H54 (cell line): Measurements from ENCODE around the gene PLGRKT.
A peak's percentile ranks its signal among the peaks of the same experiment; 100 is the strongest.
"Not testable (repeated sequence)": the region's sequence is repeated elsewhere in the genome, so short reads cannot be mapped to it uniquely, and the experiment has no call there.

Source experiments
- DNase-seq: peaks from one replicate; pipeline ENCODE4 v3.0.0; 2011; ENCODE audit warnings: low spot score, mixed read lengths; ENCODE audit not compliant: insufficient read length
- FAIRE-seq: peaks from 3 replicates; lab custom pipeline; 2011; peaks lifted over from hg19 to GRCh38; lab: Jason Lieb, UNC
- POLR2A ChIP-seq: IDR thresholded peaks from 2 replicates; pipeline ENCODE4 v1.6.1; 2011; ENCODE audit warnings: low read depth, mild to moderate bottlenecking, low read length

PLGRKT gene

DNA sequence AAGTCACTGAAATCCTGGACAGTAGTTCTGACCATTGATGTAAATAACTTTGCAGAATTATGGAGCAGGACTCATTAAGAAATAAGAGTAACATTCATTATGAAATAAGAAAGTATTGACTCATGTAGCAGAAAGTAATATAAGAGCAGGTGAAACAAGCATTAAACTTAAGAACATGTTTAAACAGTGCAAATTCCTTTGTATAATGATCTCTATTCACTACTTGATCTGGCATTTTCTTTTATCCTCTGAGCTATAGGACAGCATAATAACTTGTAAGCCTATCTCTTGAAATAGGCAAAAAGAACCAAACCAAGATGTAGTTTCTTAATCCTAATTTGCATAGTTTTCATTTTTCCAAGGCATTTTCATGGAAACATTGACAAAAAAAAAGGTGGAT is 42.3 kb downstream of the PLGRKT start:
- DNase-seq (no peak), FAIRE-seq (no peak)
- no peak for TF ChIP-seq POLR2A

DNA sequence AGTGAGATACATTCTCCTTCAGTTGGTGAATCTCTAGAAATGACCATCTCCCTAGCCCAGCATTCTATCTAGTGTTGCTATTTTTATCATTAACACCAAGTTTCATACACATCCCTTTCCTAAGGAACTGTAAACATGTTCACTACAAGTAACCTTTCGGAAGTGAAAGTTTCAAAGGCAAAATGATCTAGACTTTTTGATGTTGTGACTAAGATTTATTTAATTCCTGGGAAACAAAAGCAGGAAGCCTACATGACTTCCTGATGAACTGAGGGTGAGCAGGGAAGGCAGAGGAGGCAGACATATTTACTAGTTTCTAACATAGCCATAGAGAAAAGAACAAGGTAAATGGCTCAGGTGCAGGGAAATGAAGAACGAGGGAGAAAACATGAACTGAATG is 43.7 kb downstream of the PLGRKT start:
- DNase-seq: not testable (repeated sequence)
- peak; percentile 15 for FAIRE-seq

DNA sequence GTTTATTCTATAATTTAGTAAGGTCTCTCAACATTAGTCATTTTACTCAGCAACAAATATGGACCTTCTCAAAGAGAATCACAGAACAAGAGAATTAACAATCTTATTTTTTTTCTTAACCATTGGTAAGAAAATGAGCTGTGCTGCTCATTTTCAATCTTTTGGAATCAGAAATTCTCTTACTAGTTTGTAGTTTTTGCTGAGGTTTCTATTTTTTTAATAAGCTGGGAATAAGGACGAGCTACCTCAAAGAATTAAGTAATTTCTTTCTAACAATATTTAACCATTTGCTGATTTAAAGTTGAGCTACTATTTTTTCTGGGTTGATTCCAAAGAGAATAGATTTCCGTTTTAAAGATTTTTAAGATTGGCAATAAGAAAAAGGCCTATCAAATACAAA is 44.2 kb downstream of the PLGRKT start:
- DNase-seq (no peak), FAIRE-seq (no peak)
- no peak for TF ChIP-seq POLR2A

DNA sequence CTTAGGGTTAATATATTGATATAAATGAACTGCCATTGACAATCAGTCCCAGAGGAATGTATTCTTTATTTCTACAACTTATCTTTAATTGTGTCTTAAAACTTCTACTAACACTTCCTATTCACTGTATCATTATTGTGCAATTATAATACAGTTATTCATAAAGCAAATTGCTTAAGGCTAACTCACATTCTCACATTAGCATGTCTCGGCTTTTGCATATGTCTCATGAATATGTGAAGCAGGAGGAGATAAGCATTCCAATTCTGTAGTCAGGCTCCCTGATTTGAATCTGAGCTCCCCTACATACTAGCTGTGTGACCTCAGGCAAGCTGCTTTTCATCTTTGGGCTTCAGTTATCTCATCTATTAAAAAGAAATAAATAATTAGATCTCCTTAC is 45.4 kb downstream of the PLGRKT start:
- no peak for TF ChIP-seq POLR2A
- FAIRE-seq (no peak), DNase-seq (no peak)

DNA sequence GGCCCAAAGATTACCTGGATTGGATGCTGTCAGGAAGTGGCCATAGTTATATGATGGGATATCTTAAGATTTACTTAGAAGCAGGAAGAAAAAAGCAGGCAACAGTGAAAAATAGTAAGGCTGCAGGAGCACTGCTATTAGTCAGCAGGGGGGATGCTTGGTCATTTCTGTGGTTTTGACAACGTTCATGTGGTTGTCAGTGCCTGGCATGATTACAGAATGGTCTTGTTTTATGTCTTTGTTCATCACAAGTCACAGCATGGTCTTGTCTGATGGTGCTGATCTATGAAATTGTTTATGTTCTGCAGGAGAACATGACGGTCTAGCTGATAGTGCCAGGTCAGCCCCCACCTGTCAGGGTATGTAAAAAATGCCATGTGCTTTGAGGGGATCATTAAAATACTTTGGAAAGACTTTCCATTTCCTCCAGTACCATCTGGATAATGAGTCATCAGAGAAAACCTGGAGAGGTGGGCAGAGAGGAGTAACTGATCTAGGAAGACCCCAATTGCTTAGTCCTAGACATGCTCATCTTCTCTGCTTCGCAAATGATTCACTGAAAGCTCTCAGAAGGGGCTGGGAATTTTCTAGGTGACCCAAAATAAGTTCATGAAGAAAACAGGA is 48.5 kb downstream of the PLGRKT start:
- FAIRE-seq (peak; percentile 98), DNase-seq (peak; percentile 33)
- TF ChIP-seq POLR2A: no peak

DNA sequence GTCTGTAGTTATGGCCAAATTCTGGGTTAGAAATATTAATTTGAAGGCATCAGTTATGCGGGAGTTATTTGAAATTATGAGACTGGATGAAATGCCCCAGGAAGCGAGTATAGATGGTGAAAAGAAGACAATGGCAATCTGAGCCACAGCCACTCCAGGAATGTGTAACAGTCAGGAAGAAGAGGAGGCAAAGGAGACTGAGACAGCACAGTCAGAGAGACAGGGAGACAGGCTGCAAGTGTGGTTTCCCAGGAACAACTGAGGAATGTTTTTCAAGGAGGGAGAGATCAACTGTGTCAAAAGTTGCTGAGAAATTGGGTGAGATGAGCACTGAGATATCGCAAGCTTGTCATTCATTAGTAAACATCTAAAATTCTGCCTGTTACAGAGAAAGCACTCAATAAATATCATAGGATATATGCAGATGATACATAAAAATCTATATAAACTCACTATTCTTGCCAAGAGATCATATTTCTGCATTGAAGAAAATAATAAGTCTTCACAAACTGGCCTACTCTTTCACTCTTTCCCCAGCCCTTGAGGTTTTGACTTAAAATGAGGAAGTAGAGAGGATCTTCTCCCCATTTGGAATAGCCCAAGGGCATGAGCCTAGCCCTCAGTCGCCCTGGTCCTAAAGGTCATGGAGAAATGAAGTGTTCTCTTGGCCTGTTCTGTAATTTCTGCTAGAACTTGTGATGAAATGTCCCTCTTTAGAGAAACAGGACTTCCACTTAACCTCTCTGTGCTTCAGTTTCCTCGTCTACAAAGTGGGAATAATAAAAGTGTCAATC is 49.5 kb downstream of the PLGRKT start:
- no peak for TF ChIP-seq POLR2A
- FAIRE-seq (peak; percentile 33), DNase-seq (no peak)

DNA sequence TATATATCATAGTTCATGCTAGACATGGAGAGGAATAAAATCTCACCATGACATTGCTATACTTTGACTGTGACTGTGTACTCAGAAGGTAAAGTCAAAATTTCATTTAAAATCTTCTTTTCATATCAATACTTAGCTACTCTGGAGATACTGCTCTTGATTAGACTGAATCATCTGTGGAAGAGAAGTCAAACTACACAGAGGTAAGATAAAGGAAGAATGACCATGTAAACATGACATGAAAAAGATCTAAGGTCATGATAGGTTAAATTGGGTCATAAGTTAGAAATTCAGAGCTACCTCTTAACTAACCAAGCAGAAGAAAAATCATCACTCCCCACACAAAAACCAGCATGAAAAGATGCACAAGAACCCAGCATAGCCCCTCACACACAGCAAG is 53.3 kb downstream of the PLGRKT start:
- no peak for TF ChIP-seq POLR2A
- DNase-seq: no peak
- FAIRE-seq: no peak

DNA sequence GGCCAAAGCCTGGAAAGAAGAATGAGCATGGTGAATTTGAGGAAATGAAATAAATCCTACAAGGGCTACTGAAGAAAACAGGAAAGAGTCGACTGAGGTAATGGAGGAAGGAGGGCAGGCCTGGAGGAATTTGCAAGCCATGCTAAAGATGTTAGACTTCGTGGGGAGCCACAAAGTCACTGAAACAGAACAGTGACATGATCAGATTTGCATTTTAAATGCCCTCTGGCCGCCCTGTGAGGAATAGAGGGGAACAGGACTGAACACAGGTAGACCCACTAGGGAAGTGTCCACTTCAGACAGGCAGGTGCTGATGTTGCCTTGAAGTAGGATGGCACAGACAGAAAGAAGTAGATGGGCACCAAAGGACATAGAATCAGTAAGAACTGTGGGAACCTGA is 55.2 kb downstream of the PLGRKT start:
- FAIRE-seq (no peak), DNase-seq (no peak)
- no peak for TF ChIP-seq POLR2A

DNA sequence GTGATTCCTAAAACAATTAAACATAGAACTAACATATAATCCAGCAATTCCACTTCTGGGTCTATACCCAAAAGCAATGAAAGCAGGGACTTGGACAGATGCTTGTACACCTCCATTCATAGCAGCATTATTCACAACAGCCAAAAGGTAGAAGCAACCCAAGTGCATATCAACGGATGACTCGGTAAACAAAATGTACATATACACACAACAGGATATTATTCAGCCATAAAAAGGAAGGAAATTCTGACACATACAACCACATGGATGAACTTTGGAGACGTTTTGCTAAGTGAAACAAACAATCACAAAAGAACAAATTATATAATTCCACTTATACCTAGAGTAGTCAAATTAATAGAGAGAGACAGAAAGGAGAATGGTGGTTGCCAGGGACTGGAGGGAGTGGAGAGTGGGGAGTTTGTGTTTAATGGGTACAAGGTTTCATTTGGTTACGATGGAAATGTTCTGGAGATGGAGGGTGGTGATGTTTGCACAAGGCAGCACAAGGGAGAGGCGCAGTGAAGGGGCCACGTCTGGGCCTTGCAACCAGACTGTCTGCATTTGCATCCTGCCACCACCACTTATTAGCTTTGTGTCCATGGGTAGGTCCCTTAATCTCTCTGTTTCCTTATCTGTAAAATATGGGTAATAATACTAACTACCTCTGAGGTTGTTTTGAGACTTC is 61.8 kb downstream of the PLGRKT start:
- no peak for FAIRE-seq
- no peak for TF ChIP-seq POLR2A
- no peak for DNase-seq

DNA sequence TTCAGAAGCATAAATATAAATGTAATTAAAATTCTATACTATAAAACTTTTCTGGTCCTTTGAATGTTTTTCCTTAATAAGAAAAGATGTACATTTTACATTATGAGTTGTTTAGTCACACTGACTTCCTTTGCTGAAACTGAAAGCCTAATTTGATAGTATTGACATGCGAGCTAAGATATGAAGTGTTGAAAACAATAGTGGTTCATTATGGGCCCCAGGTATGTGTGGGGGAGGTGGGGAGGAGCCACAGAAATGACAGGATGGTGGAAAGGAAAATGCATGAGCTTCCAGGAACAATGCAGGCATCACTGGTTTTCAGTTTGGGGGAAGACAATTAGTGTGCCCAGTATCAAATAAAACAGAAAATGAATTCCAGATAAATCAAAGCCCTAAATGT is 62.6 kb downstream of the PLGRKT start:
- no peak for TF ChIP-seq POLR2A
- no peak for DNase-seq
- no peak for FAIRE-seq

DNA sequence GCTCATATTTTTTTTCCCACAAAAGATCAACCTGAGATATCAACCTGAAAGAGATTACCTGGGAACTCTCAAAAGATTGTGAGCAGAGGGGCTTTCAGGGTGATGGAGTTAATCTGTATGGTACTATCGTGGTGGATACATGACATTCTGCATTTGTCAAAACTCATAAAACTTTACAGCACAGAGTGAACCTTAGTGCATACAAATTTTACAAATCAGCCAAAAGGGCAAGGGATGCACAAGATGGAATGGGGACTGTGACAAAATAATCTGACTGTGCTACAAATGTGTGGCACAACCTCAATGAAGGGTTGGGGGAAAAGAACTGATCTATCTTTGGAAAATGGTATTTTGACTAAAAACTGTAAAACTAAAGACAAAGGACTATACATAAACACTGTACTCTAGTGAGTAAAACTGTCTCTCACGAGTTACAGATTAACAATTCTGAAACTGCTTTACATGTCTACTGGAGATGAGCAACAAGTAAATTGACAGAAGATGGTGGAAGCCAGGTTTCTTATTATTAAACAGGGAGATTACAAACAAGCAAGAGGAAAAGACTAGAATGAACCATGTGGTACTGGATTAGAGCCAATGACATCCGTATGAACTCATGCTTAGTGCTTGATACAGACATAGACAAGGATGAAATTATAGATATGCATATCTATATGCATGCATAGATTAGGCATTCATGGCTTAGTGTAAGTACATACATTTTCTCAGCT is 73.3 kb downstream of the PLGRKT start:
- no peak for DNase-seq
- peak; percentile 69 for FAIRE-seq
- no peak for TF ChIP-seq POLR2A

DNA sequence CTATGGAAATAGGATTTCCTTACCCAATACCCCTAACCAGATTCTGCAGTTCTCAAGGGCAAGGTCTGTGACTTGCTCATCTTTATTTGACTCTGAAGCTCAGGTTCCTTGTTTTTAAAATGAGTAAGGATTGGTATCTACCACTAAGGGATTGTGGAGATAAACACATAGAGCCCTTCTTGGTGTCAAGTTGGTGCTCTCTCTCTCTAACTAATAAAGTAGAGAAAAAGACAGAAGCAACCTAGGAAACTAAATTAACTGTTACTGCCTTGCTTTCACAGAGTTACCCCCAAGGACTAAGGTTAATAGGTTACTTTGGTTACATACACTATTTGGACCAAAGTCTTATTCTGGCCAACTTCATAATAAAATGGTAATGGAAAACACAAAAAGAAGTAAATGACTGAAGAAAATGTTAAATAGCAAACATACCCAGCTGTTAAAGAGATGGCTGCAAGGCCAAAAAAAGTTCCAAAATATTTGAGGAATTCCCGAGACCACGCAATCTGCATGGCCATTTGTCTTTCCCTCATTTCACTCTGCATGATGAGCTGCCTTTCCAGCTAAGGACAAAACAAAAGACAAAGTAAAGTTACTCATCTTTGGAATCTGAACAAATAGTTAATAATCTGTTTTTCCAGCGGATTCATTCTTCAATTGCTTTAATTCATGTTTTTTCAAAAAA is 76.3 kb downstream of the PLGRKT start:
- FAIRE-seq (no peak), DNase-seq (no peak)
- no peak for TF ChIP-seq POLR2A

DNA sequence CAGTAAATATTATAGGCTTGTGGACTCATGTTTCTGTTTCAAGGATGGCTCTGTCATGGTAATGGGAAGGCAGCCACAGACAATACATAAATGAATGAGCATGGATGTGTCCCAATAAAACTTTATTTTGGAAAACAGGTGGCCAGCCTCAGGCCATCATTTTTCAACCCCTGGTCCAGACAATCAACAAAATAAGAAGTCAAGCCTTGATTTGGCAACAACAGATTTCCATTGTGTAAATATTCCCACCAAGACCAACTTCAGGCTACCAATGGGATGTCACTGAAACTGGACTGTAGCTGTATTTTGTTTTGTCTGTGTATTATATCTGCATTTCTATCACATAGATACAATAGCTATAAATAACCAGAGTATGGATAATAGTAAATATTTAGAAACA is 77.4 kb downstream of the PLGRKT start:
- FAIRE-seq (no peak), DNase-seq (no peak)
- no peak for TF ChIP-seq POLR2A
